Stimulated activated CD8-positive, alpha-beta memory T cell treated with anti-CD3 and anti-CD28 coated beads, Interleukin-4, amount 100 ng/mL, for 4 hours (primary cell): Measurements from ENCODE around the gene PPP1R3C.

Experiments
- DNase-seq, 2 donors: peaks; one replicate each; pipeline ENCODE4 v3.0.0-alpha.2; 2020; ENCODE audit warnings: low read depth in 2 of 2, low spot score in 1 of 2

Gene PPP1R3C

DNA sequence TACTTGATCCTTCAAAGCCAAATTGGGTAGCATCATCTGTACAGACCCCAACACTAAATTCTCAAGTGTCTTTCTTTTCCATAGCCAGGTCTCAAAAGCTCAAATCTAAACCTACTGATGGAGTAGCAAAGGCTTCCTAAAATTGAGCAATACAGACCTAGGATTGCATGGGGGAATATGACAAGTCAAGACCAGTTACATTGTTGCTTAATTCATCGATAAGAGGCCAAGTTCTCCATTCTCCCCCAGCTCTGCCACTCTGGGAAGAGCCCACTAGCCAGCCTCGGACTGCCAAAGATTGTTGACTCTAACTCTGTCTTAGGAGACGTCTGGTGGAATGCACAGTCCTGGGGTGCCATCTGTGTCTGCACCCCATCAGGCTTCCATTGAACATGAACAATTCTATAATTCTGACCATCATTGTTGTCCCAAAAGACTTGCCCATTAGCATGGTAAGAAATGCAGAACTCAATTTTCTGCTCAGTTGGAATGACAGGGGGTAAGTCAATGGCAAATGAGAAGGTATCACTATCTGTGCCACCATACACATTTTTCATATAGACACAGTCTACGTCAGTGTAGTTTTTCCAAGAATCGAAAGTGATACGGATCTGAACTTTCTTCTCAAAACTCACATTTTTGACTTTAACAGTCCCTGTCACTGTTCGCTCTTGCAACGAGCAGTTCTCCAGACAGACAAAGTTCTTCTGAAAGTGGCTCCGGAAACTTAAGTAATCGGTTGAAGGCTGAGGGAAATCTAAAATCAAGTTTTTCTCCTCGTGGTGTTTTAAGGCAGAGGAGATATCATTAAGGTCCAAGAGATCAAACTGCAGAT lies 2.9 kb downstream of the PPP1R3C start:
- no peak for DNase-seq

GRCh38 chr10:91628383-91628782 lies 4.5 kb downstream of the PPP1R3C start:
- DNase-seq, result no peak

GRCh38 chr10:91627344-91628102 lies 5.3 kb downstream of the PPP1R3C start:
- no peak for DNase-seq

GRCh38 chr10:91626936-91627335 lies 5.9 kb downstream of the PPP1R3C start:
- no peak for DNase-seq

GRCh38 chr10:91624633-91625032 lies 8.2 kb downstream of the PPP1R3C start:
- DNase-seq, result no peak

GRCh38 chr10:91622601-91623000 lies 10.3 kb downstream of the PPP1R3C start:
- no peak for DNase-seq

DNA sequence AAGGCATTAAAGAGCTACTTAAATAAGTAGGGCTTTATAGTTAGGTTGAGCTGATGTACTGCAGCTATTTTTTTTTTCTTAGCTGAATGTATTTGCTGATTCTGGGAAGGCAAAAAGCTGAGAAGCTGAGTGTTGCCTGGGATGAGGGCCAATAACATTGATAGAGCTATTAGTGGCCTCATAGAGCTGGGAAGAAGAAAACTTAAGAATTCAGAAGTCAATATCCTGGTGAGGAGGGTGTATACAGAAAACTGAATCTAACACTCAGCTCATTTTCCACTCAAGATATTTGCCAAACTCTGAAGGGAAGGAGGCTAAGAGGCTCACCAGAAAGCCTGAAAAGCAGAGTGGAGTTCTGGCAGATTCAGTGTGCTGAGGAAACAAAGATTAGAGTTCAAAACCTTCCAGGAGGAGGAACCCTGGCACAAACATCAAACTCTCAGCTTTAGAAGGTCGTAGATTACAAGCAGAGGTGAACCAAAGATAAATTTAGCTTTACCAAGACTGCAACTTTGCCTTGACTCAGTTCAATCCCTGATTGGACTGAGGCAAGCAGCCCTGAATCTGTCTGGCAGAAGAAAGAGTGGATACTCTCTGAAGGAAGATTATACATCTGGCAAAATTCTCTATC lies 11.3 kb downstream of the PPP1R3C start:
- no peak for DNase-seq

DNA sequence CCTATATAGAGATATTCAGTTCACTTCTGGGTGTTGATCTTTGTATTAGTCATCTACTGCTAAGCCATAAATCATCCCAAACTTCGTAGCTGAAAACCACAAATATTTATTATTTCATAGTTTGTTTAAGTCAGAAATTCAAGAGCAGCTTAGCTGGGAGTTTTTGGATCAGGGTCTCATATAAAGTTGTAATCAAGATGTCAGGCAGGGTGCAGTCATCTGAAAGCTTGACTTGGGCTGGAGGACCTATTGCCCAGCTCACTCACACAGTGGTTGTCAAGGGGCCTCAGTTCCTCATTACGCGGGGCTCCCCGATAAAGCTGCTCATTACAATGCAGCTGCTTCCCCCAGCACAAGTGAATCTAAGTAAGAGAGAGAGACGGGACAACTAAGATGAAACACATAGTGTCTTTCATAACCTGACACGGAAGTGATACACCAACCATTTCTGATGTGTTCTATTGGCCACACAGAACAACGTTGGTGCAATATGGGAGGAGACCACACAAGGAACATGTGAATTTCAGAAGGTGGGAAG lies 15.7 kb downstream of the PPP1R3C start:
- DNase-seq, result no peak

- no peak for DNase-seq
Measured at GRCh38 chr10:91616137-91616536, 16.7 kb downstream of the PPP1R3C start.

DNA sequence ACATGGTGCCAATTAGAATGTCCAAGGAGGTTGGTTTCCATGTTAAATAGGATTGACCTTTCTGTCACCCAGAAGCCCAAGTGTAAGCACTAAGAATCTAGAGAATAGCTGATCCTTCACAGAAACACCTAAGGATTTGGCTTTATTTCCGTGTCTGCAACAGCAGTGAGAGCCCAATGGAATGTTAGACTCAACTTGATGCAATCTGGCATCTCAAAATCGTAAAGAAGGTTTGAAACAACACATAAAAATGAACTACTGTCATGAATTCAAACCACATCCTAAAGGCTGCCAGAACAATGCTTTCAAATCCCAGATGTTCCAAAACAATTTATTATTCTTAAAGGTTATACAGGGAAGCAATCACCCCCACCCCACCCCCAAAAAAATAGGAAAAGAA lies 18.6 kb downstream of the PPP1R3C start:
- no peak for DNase-seq

- DNase-seq, result no peak
Measured at GRCh38 chr10:91613411-91614187, 19.3 kb downstream of the PPP1R3C start.

DNA sequence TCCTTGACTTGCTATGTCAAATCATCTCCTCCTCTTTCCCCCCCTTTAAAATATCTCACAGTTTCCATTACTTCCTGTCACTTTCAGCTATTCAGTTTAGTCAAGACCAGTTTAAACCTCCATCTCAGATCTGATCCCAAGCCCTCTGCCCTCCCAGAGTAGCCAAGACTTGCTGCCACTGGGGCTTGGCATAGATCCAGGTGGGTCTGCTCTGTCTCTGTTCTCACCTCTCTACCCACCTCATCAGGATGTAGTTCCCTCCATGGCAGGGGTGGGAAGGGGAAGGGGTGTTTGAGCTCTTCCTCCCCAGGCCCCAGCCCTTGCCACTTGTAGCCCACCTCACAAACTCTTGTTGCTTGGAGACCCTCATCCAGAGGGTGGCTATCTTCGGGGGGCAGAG lies 22.0 kb downstream of the PPP1R3C start:
- DNase-seq, result no peak

DNA sequence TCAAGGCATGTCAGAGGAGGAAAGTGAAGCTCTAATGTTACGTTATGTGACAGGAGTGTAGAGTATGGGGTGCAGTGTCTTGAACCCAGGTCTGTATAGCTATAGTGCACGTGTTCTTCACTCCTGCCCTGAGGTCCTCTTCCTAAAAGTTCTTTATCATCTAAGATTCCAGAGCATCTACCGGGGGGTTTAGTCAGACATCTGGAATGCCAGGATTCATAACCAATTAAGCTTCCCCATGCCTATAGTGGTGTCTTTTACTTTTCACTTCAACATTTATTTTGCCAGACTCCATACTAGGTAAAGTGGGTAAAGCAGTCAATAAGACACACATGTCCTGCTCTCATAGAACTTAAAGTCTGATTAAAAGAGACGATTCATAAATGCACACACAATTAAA lies 22.4 kb downstream of the PPP1R3C start:
- no peak for DNase-seq

DNA sequence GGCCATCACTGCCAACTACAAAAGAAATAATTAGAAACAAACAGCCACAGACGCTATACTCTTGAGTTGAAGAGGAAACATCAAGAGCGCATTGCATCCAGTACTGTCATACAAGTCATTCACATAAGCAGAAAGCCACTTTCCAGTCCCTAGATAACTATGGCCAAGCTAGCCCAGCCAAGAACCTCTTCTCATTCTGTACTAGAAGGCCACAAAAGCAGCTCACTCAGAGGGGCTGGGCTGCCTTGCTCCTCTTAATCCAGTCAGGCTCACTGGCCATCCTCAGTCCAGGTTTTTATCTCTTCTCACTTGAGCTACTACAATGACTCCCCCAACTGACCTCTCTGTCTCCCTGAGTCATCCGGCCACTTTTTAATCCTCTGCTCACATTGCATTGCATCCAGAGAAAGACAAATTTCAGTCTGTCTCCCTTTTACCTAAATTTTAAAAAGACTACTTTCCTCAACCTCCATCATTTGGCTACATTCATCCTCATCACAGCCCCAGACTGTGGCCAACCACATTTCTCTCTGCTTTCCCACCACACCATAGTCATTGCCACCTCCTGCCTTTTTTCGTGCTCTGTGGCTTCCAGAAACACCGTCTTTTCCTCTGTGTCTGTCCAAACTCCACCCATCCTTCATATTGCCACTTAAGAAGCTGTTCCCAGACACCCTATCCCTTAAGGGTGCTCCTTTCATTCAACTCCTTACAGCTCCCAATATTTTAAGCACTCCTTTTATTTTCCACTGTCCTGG lies 25.0 kb downstream of the PPP1R3C start:
- DNase-seq, result no peak

- no peak for DNase-seq
Measured at GRCh38 chr10:91605968-91606367, 26.9 kb downstream of the PPP1R3C start.

DNA sequence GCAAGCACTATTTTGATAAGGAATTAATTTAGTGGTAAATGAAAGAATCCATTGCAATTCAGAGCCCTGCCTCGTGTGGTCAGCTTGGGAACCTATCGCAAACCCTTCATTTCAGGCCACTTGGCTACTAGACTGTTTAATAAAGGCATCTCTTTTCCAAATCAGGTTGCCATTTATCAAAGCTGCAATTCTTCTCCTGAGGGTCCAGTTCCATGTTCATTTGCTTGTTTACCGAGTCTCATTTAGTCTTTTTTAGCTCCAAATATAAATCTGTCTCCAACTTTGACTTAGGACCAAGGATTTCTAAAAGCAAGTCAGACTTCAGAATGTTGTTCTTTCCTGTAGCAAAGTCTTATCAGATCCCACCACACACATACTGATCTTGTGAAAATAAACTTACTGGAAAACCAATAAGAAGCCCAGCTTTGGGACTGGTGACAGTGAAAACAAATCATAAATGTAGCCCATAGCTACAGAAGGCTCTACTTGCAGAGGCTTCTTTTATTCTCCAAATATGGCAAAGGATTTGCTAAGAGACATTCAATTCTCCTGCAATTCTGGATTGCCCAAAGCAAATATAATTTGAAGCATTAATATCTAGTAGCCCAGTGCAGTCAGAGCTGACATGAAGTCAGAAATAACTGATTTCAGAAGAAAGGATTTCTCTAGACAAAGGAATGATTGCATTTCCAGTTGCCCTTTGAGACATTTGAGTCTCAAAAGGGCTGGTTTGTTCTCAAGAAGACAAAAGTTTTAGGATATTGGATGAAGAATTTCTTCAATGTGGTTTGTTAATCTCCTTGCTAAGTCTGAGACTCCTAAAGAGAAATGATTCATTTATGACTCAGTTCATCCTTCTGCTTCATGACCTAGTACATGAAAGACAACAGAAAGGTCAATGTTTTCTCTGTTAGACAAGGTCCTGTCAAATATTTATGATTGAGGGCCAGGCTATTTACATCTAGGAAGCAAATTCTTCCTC lies 28.0 kb downstream of the PPP1R3C start:
- DNase-seq, result no peak

GRCh38 chr10:91603931-91604331 lies 28.9 kb downstream of the PPP1R3C start:
- no peak for DNase-seq

GRCh38 chr10:91602868-91603568 lies 29.9 kb downstream of the PPP1R3C start:
- no peak for DNase-seq
